IPS DF 6.9 (cell line): Measurements from ENCODE around the gene GNAT1.

ENCODE experiments used
- DNase-seq: peaks from one replicate; pipeline ENCODE4 v3.0.0-alpha.2; 2013; ENCODE audit warnings: low read depth, low spot score
- H3K27ac ChIP-seq: one replicate; pipeline ENCODE4 v1.5.1; 2013; ENCODE audit warnings: low read length, control low read depth
- H3K27me3 ChIP-seq: 2 replicates; pipeline ENCODE4 v1.6.1; 2013; ENCODE audit warnings: mild to moderate bottlenecking, low read length; ENCODE audit not compliant: control insufficient read depth, insufficient read depth
- H3K36me3 ChIP-seq: 2 replicates; pipeline ENCODE4 v1.6.1; 2013; ENCODE audit warnings: low read length; ENCODE audit not compliant: control insufficient read depth, insufficient read depth
- H3K4me1 ChIP-seq: 2 replicates; pipeline ENCODE4 v1.6.1; 2013; ENCODE audit warnings: low read length; ENCODE audit not compliant: control insufficient read depth, insufficient read depth
- H3K4me3 ChIP-seq: 2 replicates; pipeline ENCODE4 v1.5.1; 2013; ENCODE audit warnings: mild to moderate bottlenecking, low read length
- H3K9me3 ChIP-seq: 2 replicates; pipeline ENCODE4 v1.6.1; 2013; ENCODE audit warnings: low read length, inconsistent platforms; ENCODE audit not compliant: control insufficient read depth, insufficient read depth
- WGBS: extraction: QIAGEN DNeasy Blood & Tissue Kit; methylation state at CpG from one replicate; pipeline ENCODE4 v1.1.7; 2013; ENCODE audit warnings: mixed read lengths, missing lambda C conversion rate; ENCODE audit not compliant: insufficient read length, insufficient coverage; 5-methylcytosine and 5-hydroxymethylcytosine counted together

GNAT1 gene

GRCh38 chr3:50169232-50169832, 22.1 kb upstream of the GNAT1 start:
- Histone ChIP-seq H3K27me3 (no peaks in the 10 kb centered on the region), H3K27ac (no peak overlapping the region), H3K9me3 (no peaks in the 10 kb centered on the region), H3K36me3 (peaks cover 11% of the 10 kb centered on the region), H3K4me3 (no peak overlapping the region), H3K4me1 (peaks cover 11% of the 10 kb centered on the region)
- WGBS, result no CpG with 5 or more reads among the region's 11 CpGs
- DNase-seq, result no peak

DNA sequence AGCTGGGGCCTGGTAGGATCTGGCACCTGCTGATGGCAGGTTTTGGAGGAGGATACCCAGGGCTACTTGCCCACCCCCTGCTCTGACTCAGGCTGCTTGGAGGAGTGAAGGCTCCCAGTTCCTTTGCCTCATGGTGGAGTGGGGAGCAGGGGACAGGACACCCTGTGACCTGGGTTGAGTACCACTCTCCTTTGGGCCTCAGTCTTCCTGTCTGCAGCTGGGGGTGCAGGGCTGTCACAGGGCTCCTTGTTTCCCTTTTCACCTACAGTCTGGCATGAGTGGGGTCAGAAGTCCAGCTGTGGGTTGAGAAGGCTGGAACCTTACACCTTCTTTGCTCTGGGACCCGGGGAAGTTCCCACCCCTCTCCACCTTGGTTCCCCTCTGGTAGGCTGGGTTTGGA, 21.6 kb upstream of the GNAT1 start:
- WGBS, result no CpG with 5 or more reads among the region's 1 CpG
- Histone ChIP-seq H3K4me1 (peaks cover 11% of the 10 kb centered on the region), H3K27me3 (no peaks in the 10 kb centered on the region), H3K27ac (no peak overlapping the region), H3K9me3 (no peaks in the 10 kb centered on the region), H3K36me3 (peaks cover 13% of the 10 kb centered on the region), H3K4me3 (no peak overlapping the region)
- no peak for DNase-seq

DNA sequence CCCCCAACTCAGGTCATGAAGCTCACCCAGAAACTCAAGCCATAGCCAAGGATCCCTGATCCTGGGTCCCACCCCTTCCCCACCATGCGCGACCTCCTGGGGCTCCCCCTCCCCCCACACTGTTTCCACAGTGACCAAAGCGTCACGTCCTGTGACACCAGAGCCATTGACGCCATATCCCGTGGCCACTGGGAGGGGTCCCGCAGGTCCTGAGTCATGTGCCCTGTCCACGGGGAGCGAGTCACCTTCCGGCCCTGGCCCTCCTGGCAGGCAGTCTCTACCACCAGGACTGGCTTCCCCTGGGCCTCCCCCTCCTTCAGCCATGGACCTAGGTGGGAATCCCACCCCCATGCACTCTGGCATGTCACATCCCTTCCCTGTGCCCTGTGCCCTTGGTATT, 20.7 kb upstream of the GNAT1 start:
- Histone ChIP-seq H3K27ac (no peak overlapping the region), H3K4me3 (no peak overlapping the region), H3K9me3 (no peaks in the 10 kb centered on the region), H3K27me3 (no peaks in the 10 kb centered on the region), H3K36me3 (peaks cover 15% of the 10 kb centered on the region), H3K4me1 (peaks cover 7% of the 10 kb centered on the region)
- no peak for DNase-seq
- WGBS, result no CpG with 5 or more reads among the region's 10 CpGs

DNA sequence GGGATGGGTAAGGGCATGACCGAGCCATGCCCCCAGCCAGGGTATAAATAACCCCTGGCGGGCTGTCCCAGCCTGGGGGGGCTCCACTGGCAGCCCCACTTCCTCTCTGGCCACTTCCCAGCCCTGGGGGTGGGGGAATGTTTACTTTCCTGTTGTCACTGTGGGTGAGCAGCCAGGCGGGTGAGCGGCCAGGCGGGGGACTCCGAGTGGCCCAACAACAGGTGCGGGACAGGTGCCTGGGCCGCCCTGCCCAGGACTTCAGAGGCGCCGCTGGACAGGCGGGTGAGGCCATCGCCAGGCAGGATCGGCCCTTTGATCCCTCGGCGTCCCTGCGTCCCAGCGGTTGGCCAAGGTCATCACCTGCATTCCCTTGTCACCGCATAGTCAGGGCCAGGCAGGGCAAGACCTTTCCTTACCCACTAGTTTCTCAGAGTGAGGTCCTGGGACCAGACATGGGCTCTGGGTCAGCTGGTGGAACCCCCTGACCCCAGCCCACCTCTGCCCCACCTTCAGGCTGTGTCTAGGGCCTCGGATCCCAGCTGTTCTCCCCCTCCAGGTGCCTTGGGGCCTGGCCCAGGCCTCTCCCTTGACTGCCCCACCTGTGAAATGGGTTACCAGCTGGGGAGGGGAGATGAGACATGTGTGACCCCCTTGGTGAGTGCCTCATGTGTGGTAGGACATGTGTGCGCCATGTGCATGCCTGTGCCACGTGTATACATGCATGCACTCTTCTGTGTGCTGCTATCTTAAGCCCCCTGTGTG, 19.7 kb upstream of the GNAT1 start:
- no peaks in the 10 kb centered on the region for H3K9me3 ChIP-seq
- H3K4me3 ChIP-seq, result no peak overlapping the region
- no peaks in the 10 kb centered on the region for H3K27me3 ChIP-seq
- H3K4me1 ChIP-seq, result peaks cover 4% of the 10 kb centered on the region; the same call in 1 of the 2 replicates
- no peak overlapping the region for H3K27ac ChIP-seq
- peaks cover 23% of the 10 kb centered on the region for H3K36me3 ChIP-seq
- WGBS, result no CpG with 5 or more reads among the region's 21 CpGs
- no peak for DNase-seq

- no peak for DNase-seq
- H3K27me3 ChIP-seq, result no peaks in the 10 kb centered on the region
- H3K27ac ChIP-seq, result no peak overlapping the region
- H3K36me3 ChIP-seq, result peaks cover 28% of the 10 kb centered on the region
- H3K4me3 ChIP-seq, result no peak overlapping the region
- WGBS, result no CpG with 5 or more reads among the region's 8 CpGs
- H3K9me3 ChIP-seq, result no peaks in the 10 kb centered on the region
- peaks cover 4% of the 10 kb centered on the region; the same call in 1 of the 2 replicates for H3K4me1 ChIP-seq
Observed at GRCh38 chr3:50172626-50173220, 18.7 kb upstream of the GNAT1 start.

DNA sequence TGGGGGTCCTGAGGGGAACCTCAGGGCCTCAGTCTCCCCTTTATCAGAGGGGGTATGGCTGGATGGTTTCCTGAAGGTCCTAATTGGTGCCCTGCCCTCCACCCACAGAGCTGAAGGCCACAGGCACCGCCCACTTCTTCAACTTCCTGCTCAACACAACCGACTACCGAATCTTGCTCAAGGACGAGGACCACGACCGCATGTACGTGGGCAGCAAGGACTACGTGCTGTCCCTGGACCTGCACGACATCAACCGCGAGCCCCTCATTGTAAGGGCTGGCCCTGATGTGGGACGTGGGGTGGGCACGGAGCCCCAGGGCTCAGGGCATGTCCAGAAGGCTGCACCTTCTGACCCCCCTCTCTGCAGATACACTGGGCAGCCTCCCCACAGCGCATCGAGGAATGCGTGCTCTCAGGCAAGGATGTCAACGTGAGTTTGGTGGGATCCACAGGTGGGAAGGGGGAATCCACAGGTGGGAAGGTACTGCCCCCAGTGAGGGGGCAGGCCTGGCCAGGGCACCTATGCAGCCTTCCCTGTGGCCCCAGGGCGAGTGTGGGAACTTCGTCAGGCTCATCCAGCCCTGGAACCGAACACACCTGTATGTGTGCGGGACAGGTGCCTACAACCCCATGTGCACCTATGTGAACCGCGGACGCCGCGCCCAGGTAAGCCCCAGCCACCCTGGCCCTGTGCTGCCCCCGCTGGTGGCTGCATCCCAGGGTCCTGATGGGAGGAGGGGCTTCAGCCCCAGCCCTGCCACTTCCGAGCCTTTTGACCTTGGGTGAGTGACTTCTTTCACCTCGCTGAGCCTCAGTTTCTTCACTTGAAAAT, 17.5 kb upstream of the GNAT1 start:
- H3K4me3 ChIP-seq, result no peak overlapping the region
- peaks cover 28% of the 10 kb centered on the region for H3K36me3 ChIP-seq
- peaks cover 4% of the 10 kb centered on the region; the same call in 1 of the 2 replicates for H3K4me1 ChIP-seq
- no peaks in the 10 kb centered on the region for H3K27me3 ChIP-seq
- H3K9me3 ChIP-seq, result no peaks in the 10 kb centered on the region
- WGBS, result no CpG with 5 or more reads among the region's 29 CpGs
- H3K27ac ChIP-seq, result no peak overlapping the region
- DNase-seq, result no peak

- no peak for DNase-seq
- Histone ChIP-seq H3K27me3 (no peaks in the 10 kb centered on the region), H3K4me1 (peaks cover 4% of the 10 kb centered on the region; the same call in 1 of the 2 replicates), H3K9me3 (no peaks in the 10 kb centered on the region), H3K4me3 (no peak overlapping the region), H3K36me3 (peaks cover 28% of the 10 kb centered on the region), H3K27ac (no peak overlapping the region)
- WGBS, result no CpG with 5 or more reads among the region's 7 CpGs
Observed at GRCh38 chr3:50174517-50174895, 16.9 kb upstream of the GNAT1 start.

GRCh38 chr3:50174947-50175524, 16.4 kb upstream of the GNAT1 start:
- no peak overlapping the region for H3K27ac ChIP-seq
- H3K27me3 ChIP-seq, result no peaks in the 10 kb centered on the region
- H3K36me3 ChIP-seq, result peaks cover 28% of the 10 kb centered on the region
- WGBS, result no CpG with 5 or more reads among the region's 17 CpGs
- no peak for DNase-seq
- H3K4me1 ChIP-seq, result peaks cover 4% of the 10 kb centered on the region; the same call in 1 of the 2 replicates
- H3K4me3 ChIP-seq, result no peak overlapping the region
- no peaks in the 10 kb centered on the region for H3K9me3 ChIP-seq

DNA sequence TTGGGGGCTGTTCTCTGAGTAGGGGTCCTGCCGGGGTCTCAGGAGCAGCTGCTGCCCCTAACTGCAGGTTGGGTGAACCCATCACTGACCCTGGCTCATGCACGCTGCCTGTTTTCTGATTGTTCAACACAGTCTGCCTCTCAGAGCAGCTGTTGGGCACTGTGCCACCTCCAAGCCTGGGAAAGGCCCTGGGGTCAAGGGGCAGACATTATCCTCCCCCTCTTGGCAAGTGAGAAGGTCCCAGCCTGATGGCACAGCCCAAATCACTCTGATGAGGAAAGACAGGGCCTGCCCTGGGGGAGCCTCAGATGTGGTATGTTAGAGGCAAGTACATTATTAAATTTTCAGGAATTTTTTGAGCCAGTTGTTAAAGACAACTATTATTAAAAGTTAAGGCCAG, 14.1 kb upstream of the GNAT1 start:
- no peak overlapping the region for H3K4me3 ChIP-seq
- H3K9me3 ChIP-seq, result no peaks in the 10 kb centered on the region
- no CpG with 5 or more reads among the region's 2 CpGs for WGBS
- no peak for DNase-seq
- no peaks in the 10 kb centered on the region for H3K27me3 ChIP-seq
- H3K36me3 ChIP-seq, result peaks cover 33% of the 10 kb centered on the region
- H3K27ac ChIP-seq, result no peak overlapping the region
- no peaks in the 10 kb centered on the region for H3K4me1 ChIP-seq

DNA sequence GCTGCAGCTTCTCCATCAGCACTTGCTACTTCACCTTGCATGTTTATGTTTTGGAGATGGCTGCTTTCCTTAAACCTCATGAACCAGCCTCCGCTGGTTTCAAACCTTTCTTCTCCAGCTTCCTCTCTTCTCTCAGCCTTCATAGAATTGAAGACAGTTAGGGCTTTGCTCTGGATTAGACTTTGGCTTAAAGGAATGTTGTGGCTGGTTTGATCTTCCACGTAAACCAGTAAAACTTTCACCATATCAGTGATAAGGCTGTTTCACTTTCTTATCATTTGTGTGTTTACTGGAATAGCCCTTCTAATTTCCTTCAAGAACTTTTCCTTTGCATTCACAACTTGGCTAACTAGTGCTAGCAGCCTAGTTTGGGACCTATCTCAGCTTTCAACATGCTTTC, 11.7 kb upstream of the GNAT1 start:
- no peak overlapping the region for H3K4me3 ChIP-seq
- DNase-seq, result no peak
- H3K9me3 ChIP-seq, result no peaks in the 10 kb centered on the region
- no CpG with 5 or more reads among the region's 2 CpGs for WGBS
- no peaks in the 10 kb centered on the region for H3K4me1 ChIP-seq
- no peaks in the 10 kb centered on the region for H3K27me3 ChIP-seq
- H3K36me3 ChIP-seq, result peaks cover 38% of the 10 kb centered on the region
- H3K27ac ChIP-seq, result no peak overlapping the region
